HL-60/S4 treated with retinoic acid at 250 ng/mL for 4 days and 3 days (cell line): ENCODE results near the gene GREB1L.
"Not testable (repeated sequence)": the region's sequence is repeated elsewhere in the genome, so short reads cannot be mapped to it uniquely, and the experiment has no call there.

Source experiments
- in situ Hi-C: fragments of 300-500 bp; cut with MboI; formaldehyde crosslinking; loops from 2 replicates; pipeline ENCODE4 v1.7.0; 2022; ENCODE audit warnings: low sequenced_read_pairs

GREB1L gene

DNA sequence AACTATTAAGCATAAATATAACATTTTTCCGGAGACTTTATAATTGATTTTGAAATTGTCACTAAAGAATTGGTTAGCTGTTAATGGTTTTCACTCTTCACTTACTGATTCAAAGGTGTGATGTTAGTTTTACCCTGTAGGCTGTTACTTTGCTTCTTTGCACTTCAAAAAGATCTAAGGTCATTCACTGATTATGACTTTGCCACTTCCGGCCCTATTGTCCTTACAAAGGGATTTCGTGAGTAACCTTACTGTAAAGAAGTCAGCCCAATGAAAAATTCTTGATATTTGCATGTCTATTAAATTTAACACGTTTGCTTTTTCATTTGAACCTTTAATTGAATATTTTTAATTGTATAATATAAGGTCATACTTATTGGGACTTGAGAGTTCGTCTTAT is 61.4 kb downstream of the GREB1L start:
- in situ Hi-C loops = loop anchor here (10.0 kb wide), 1 partner anchor 49 kb away; no protein-coding TSS in a partner anchor

DNA sequence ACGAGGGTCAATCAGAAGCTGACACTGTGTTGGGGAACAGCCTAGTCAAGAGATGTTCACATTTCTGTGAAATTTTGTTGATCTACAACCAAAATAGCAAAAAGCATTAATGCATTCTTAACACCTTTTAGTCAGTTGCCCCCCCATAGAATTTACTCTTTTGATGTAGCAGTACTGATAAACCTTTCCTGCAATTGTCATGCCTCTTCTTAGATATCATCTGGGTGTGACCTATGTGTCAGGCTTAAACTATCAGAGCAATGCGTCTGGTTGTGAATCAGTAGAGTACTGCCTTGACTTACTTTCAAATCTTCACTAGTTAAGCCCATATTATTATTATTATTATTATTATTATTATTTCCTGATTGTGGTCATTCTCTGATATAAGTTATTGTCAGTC is 61.9 kb downstream of the GREB1L start:
- in situ Hi-C loops = loop anchor here (10.0 kb wide), 1 partner anchor 49 kb away; no protein-coding TSS in a partner anchor

DNA sequence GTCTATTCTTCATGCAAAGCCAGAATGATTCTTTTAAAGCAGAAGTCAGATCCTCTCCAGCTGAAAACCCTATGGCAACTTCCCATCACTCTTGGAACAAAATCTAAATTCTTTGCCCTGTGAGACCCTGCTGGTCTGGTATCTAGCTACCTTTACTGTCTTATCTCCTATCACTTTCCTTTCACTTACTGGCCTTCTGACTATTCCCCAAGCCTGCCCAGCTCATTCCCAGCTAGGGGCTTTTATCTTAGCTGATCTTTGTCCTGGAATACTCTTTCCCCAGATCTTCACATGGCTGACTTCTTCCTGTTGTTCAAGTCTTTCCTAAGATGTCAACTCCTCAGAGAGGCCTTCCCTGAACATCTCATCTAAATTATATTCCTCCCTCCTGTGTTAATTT is 63.6 kb downstream of the GREB1L start:
- in situ Hi-C loops = loop anchor here (10.0 kb wide), 1 partner anchor 51 kb away; no protein-coding TSS in a partner anchor

DNA sequence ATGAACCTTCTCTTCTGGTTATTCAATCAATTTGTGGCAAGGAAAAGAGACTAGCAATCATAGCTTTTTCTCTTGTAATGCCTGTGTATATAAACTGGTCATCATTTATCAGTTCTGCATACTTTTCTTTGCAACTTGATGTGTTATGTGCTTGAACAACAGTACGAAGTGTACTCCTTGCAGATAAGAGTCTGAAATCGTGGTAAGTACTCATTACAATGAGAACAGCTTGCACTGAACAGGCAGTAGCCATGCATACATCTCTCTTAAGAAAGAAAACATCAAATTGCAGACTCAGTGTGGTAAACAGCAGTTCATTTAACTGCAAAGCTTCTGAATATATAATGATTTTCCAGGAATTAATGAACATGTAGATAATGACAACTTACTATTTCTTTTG is 64.3 kb downstream of the GREB1L start:
- in situ Hi-C loops = loop anchor here (10.0 kb wide), 1 partner anchor 52 kb away; no protein-coding TSS in a partner anchor

DNA sequence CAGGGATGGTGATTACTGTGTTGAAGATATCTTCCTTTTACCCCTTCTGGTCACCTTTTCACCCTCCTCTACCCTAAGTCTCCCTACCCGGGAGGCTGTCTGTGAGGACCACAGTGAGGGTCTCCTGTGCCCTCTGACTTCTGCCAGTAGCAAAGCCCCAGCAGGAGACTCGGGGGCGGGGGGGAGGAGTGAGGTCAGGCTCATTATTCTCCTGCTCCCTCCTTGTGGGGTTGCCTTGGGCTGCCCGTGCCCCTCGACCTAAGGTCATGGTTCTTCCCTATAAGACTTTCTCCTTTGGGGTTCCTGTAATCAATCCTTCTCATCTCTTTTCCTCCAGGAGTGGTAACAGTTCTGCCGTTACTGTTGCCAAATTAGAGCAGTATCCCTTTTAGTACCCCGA is 65.5 kb downstream of the GREB1L start:
- in situ Hi-C loops = loop anchor here (10.0 kb wide), 1 partner anchor 53 kb away; no protein-coding TSS in a partner anchor

DNA sequence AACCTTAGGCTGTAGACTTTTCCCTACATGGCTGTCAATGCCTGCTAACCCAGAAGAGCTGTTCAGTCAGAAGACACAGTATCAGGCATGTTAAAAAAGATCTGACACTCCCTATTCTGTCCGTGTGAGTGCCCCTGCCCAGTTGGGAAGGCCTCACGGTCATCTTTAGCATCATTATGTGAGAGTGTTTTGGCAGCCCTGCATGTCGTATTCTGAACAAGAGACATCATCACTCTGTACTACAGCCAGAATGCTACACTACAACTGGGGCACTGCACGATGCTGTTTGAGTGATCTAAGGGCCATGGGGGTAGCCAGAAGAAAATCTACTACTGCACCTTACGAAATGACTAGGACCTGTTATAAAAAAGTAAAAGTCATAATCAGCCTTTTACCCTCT is 67.2 kb downstream of the GREB1L start:
- in situ Hi-C loops = loop anchor here (10.0 kb wide), 1 partner anchor 54 kb away; no protein-coding TSS in a partner anchor

DNA sequence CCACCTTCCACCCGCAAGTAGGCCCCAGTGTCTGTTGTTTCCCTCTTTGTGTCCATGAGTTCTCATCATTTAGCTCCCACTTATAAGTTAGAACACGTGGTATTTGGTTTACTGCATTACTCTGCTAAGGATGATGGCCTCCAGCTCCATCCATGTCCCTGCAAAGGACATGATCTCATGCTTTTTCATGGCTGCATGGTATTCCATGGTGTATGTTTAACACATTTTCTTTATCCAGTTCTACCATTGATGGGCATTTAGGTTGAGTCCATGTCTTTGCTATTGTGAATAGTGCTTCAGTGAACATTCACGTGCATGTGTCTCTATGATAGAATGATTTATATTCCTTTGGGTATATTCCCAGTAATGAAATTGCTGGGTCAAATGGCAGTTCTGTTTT is 69.9 kb downstream of the GREB1L start:
- in situ Hi-C loops = not testable (repeated sequence)

DNA sequence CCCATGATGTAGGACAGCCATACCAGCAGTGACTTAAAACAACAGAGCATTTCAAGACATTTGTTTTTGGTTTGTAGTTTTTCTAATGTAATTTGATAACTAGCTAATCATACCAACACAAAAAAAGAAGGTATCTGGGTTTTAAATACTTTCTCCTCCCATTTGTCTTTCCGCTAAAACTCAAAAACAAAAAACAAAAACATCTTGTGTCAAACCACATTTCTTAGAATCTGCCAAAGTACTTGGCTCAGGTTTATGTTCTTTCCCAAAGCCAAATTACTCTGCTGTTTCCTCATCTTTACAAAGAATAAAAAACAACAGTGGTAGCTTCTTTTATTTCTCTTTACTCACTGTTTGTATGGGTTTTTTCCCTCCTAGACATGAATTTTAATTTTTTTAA is 71.5 kb downstream of the GREB1L start:
- in situ Hi-C loops = no loop called here

DNA sequence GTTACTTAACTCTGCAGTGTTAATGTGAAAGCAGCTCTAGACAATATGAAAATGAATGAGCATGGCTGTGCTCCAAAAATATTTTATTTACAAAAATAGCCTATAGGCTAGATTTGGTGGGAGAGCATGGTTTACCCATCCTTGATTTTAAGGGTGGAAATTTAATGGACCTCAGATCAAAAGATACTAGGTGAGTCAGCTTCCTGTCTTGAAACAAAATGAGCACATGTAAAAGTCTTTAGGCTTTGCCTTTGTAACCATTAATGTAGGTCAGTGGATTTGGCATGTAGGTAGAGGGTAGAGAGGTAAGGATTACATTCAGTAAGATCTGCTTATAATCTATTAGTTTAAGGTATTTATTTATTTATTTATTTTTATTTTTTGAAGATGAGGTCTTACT is 72.7 kb downstream of the GREB1L start:
- in situ Hi-C loops = no loop called here

DNA sequence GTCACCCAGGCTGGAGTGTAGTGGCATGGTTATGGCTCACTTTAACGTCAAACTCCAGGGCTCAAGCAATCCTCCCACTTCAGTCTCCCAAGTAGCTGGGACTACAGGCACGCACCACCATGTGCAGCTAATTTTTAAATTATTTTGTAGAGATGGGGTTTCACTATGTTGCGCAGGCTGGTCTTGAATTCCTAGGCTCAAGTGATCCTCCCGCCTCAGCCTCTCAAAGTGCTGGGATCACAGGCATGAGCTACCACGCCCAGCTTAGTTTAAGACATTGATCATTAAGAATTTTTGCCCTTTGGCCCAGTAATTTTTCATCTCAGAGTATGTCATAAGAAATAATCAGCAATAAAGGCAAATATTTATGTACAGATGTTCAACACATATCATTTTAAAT is 73.1 kb downstream of the GREB1L start:
- in situ Hi-C loops = not testable (repeated sequence)

DNA sequence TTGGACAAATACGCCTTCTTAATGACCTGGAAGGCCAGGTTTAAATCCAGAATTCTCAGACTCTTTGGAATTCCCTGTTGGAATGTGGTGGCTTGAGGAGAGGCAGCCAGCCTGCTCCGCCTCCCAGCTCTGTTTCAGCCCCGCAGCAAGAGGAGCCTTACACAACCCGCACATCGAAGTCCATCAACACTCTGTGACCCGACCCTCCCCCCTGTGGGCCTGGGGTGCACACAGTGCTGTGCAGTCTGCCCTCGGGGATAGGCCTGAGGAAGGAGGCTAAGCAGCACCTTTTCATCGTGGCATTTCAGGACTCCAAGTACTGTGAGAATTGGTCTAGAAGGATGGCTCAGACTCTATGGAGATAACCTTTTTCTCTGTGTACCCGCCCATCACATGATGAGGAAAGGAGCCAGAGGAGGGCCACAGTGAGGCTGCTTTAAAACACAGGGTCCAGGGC is 73.7 kb downstream of the GREB1L start:
- in situ Hi-C loops = no loop called here

DNA sequence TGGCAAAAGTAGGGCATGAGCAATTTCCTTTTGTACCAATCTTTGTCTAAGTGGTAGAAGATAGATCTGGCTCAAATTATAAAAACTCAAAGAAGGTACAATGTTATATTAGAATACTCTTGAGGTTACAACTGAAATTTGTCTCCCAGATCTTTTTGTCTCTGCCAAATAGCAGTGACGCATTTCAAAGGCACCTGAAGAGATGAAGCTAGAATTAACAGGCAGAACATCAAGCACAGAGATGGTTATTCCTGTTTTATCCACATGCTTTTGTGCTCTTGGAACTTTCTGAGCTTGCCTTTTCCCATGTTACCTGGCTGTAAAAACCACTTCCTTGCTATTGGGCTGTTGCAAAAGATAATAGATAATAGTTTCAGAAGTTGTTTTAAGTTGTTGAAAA is 74.3 kb downstream of the GREB1L start:
- in situ Hi-C loops = no loop called here

DNA sequence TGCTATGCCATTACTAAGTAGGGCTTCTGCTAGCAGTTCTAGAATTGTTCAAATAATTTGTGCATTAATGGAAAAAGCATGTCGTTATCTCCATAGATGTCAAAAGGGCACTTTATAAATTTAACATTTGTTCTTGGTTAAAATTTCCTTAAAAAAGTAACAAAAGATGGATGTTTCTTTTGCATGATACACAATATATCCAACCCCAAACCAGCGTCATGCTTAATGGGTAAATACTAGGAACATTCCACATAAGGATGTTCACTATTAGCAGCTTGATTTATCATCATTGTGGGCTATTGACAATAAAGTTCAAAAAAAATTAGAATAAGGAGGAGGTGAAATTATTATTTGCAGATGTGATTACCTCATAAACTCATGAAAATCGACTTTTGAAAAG is 79.7 kb downstream of the GREB1L start:
- in situ Hi-C loops = no loop called here

DNA sequence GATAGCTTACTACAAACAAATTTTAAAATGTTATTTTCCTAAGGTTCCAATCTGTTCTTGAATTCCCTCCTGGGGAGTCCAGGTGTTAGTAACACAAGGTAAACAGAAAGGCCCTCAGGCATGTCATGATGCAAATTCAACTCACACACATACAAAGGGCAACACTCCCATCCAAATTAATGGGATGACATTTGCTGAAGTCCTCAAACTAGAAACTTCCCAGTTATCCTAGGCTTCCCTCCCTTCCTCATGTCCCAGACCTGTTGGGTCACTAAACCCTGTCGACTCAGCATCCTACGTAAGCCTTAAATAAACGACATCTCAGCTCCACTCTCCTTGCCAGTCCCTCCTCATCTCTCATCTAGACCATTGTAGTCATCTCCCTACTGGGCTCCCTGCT is 85.1 kb downstream of the GREB1L start:
- in situ Hi-C loops = no loop called here

DNA sequence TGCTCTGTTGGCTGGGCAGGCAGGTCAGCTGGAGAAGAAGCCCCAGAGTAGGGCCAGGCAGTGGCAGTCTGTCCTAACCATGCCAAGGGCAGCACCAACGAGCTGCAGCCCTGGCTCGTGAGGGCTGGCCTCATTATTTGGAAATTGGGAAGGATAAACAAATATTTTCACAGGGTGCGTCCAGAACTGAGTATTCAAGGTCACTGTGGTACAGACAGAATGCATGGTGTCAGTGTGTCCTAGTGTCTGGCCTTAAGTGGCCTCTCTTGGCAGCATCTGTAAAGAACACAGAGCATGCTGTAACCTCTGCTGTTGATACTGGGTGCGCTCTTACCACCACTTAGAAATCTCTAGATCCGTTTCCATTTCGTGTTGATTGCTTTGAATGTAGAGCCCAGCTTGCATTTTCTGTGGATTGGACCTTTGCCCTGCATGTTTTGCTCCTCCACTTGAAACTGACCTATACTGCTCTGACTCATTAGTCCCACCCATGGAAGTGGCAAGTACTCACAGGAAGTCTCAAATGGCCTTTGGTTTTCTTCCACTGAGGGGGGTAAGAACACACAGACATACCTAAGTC is 88.2 kb downstream of the GREB1L start:
- in situ Hi-C loops = no loop called here

DNA sequence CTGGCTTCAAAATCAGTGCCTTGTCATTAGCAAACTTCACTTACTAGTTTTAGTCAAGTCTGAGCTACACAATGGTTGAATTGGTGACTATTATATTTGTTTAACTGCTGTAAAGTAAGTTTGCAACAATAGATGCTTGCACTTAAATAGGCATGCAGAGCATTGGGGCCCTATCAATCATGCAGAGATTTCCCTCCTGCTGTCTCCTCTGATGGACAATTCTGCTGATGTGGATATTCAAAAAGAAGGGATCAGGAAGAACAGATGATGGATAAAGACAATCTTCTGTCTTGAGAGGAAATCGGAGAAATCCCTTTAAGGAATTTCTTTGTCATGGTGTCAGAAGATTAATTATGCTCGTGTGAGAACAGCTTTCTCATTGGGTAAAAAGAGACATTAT is 89.0 kb downstream of the GREB1L start:
- in situ Hi-C loops = no loop called here

DNA sequence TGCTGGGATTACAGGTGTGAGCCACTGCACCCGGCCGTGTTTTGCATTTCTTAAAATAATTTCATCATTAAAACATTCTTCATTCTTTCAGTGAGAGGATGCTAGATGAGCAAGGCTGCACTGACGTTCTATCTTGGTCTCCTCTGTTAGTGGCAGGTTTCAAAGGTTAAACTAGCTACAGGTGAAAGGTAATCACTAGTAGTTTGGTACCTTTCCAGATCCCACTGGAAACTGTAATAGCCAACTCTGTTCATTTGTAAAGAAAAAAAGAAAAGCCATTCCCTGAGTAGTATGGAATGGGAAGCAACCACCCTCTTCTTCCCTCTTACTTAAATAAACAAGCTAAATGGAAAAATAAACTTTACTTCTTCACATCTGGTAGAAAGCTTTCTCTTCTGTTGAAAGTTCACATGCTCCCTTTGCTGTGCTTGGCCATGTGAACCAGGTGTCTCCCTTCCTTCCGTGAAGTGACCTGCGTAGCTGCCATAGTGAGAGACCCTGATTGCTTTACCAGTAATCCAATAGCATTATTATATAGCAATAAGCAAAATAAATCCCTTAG is 94.0 kb downstream of the GREB1L start:
- in situ Hi-C loops = no loop called here

DNA sequence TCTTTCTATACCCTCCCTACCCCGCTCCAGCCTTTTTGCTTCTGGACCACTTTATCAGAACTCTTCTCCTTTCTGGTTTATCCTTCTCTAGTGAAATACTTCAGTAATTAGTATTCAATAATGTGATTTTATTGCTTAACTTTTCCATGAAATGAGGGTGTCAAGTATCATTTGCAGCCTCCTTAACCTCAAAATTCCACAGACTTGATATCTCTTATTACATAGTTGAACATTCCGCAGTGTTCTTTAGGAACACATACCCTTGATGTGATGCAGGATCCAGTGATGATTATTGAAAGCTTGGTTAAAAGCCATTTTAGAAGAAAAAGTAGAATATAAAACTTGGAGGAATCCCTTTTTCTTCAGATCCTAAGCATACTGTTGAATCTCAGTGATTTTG is 94.8 kb downstream of the GREB1L start:
- in situ Hi-C loops = no loop called here

DNA sequence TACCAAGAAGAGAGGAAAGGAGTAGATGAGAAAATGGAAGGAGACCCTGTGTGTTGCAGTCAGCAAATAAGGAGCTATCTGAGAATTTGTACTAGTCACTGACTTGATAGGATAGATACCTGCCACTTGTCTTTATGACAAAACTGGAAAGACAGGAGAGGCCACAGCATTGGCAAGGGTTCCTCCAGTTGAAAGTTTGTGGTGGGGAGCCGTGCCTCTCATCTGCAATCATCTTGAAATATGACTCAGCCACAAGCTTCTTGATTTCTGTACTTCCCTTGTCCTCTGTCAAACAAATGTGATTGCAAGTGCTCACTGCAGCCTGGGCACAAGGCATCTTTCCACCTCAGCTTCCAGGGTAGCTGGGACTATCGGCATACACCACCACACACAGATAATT is 99.1 kb downstream of the GREB1L start:
- in situ Hi-C loops = no loop called here

DNA sequence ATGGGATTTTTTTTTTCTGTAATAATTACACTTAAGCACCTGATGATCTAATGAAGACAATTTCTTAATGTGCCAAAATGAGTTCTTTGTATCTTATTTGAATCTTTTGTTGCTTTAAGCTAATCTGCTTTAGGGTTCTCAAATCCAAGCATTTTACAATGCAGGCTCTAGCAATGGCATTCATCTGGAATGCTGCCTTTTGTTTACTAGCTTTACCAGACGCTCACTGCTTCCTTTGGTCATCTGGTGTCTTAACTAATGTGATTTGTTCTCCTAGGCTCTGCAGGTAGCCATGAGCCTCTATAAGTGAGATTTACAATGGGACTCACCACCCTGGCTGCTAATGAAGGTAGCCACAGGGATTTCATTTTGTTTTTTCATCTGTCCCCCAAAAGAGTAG is 100.3 kb downstream of the GREB1L start:
- in situ Hi-C loops = no loop called here

DNA sequence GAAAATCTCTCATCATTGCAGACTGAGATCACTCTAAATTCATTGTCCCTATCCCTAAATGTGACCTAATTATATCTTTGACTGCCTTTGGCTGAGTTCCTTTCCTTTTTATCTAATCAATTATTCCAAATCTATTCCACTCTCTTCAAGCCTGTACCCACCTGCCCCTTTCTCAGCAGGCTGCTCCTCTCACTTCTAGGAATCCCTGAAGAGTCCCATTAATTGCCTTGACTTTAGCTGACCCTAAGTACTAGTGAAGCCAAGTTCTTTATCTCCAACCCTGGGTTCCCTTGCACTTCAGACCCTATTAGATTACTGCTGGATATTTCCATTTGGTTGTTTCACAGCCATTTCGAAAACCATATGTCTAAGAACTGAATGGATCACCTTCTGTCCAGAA is 102.8 kb downstream of the GREB1L start:
- in situ Hi-C loops = no loop called here

DNA sequence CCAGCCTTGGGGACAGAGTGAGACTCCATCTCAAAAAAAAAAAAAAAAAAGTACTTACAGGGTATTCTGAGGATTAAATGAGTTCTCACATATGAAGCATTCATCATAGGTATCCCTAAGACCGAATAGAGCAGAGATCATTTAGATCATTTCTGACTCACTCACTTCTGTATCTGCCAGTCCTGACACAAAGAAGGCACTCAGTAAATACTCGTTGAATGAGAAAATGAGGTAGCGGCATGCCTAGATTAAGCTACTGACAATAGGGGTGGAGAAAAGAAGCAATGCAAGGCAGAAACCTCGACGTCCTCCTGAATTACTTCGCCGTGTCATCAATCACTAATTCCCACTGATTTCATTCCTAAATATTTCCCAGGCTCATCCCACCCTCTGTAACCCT is 103.8 kb downstream of the GREB1L start:
- in situ Hi-C loops = no loop called here

DNA sequence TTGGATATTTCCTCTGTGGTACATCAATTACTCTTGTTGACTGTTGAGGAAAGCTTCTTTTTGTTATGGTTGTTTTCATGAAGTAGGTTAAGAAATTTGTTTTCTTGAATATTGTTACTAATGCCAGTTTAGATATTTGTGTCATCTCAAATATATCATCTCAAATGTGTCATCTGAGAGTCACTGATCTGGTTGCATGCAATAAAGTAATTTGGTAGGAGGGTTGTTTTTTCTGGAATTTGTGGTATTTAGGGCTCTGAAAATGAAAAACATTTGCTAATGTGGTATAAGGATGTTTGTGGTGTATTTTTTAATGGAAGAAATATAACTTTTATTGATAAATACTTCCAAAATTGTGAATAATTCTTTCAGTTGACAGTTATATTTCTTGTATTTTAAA is 117.7 kb downstream of the GREB1L start:
- in situ Hi-C loops = loop anchor here (25.0 kb wide), 1 partner anchor 103 kb away; no protein-coding TSS in a partner anchor
